C4-2B (cell line): ENCODE data around the gene CDKN1C.
A peak's percentile ranks its signal among the peaks of the same experiment; 100 is the strongest.

Experiments
- H3K27ac ChIP-seq: fragments of 450-650 bp; 2 replicates; pipeline ENCODE4 v1.5.1; 2017
- ZFX ChIP-seq: fragments of 450-650 bp; IDR thresholded peaks from 2 replicates; pipeline ENCODE4 v1.6.1; 2017
- TF ChIP-seq, protein P1 (sequence below): fragments of 450-650 bp; conservative IDR thresholded peaks from 2 replicates; pipeline ENCODE4 v1.5.1; 2017; ENCODE audit warnings: mild to moderate bottlenecking

Gene CDKN1C

DNA sequence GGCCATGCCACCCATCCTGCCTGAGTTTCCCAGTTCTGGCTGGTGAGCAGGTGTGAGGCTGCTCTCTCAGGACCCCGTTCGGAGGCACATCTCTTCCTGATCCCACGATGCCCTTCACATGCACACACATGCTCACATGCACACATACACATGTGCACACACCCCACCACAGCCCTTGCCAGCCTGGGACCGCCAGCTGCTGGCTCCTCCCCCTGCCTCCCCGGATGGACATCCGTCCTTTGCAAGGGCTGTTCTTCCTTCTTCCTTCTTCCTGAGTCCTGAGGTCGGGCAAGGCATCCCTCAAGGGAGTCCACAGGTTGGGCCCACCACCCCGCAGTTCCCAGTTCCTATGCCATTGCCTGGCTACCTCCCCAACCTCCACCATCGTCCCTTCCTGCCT lies 10.5 kb upstream of the CDKN1C start:
- no peak overlapping the region for H3K27ac ChIP-seq
- no peak for TF ChIP-seq ZFX
- TF ChIP-seq, protein P1, sequence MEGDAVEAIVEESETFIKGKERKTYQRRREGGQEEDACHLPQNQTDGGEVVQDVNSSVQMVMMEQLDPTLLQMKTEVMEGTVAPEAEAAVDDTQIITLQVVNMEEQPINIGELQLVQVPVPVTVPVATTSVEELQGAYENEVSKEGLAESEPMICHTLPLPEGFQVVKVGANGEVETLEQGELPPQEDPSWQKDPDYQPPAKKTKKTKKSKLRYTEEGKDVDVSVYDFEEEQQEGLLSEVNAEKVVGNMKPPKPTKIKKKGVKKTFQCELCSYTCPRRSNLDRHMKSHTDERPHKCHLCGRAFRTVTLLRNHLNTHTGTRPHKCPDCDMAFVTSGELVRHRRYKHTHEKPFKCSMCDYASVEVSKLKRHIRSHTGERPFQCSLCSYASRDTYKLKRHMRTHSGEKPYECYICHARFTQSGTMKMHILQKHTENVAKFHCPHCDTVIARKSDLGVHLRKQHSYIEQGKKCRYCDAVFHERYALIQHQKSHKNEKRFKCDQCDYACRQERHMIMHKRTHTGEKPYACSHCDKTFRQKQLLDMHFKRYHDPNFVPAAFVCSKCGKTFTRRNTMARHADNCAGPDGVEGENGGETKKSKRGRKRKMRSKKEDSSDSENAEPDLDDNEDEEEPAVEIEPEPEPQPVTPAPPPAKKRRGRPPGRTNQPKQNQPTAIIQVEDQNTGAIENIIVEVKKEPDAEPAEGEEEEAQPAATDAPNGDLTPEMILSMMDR, result no peak

DNA sequence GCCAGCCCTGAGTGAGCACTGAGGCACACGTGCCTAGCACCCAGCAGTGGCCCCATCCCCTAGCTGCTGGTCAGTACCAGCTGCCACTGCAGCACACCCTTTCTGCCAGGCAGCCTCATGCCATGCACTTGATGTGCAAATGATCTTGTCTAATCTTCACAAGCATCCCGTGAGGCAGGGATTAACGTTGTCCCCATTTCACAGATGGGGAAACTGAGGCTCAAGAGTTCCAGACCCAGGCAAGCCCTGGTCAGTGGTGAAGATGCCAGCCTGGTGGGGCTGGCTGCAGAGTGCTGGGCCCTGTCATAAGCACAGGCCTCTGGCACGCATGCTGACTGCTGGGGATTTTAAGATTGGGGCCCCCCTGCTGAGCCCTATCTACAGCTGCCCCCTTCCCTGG lies 8.4 kb upstream of the CDKN1C start:
- no peak for TF ChIP-seq ZFX
- TF ChIP-seq, protein P1, result no peak
- H3K27ac ChIP-seq, result no peak overlapping the region

DNA sequence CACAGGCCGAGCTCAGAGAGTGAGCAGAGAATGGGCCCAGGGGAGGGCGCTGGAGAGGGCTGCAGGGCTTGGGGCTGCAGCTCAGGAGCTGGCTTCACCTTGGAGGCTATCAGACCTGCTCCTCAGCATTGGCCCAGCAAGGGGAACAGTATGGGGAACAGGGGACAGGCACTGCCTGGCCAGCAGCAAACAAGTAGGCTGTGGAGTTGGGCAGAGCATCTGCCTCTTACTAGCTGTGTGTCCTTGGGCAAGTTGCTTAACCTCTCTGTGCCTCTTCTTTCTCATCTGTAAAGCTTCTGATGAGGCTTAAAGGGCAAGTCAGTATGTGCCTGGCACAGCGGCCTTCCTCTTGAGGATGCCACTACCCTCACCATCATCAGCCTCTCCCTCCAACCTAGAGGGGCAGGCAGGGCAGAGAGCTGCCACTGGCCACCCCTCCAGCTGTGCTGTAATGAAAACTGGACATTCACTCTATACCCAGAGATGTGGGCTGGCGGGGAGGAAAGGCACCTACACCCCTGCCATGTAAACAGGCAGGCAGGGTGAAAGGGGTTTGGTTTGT lies 7.5 kb upstream of the CDKN1C start:
- H3K27ac ChIP-seq, result peak overlapping the region; percentile 87
- no peak for TF ChIP-seq ZFX
- TF ChIP-seq, protein P1, result no peak

DNA sequence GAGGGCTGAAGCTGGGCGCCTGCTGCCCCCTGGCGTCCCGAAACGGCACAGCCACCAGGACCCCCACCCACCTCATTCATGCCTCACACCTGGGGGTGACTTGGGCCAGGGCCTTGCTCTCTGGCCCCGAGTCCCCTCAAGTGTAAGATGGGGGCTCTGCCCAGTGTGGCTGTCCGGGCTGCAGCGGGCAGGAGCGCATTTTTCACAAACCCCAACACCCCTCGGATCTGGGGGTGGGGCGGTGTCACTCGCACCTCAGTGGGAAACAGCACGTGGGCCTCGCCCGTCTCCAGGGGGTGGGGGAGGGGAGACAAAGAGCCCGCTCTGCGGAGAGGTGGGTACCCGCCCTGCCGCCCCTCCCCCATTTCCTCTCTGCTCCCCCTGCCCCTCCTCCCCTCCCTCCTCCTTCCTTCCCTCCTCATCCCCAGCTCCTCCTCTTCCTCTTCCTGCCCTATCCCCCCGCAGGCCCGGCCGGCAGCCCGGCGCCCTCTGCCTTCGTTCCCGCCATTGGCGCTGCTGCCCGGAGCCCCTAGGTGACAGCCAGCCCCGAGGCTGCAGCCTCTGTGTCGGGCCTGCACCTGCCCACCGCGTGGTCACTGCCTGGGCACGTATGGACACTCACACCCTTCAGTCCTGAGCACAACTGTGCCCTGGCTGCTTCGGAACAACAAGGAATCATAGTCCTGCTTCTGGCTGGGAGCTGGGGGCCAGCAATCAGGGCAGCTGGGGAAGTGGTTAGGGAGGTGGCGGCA lies 6.8 kb upstream of the CDKN1C start:
- peak overlapping the region; percentile 87 for H3K27ac ChIP-seq
- TF ChIP-seq, protein P1, result peak; percentile 97
- no peak for TF ChIP-seq ZFX

DNA sequence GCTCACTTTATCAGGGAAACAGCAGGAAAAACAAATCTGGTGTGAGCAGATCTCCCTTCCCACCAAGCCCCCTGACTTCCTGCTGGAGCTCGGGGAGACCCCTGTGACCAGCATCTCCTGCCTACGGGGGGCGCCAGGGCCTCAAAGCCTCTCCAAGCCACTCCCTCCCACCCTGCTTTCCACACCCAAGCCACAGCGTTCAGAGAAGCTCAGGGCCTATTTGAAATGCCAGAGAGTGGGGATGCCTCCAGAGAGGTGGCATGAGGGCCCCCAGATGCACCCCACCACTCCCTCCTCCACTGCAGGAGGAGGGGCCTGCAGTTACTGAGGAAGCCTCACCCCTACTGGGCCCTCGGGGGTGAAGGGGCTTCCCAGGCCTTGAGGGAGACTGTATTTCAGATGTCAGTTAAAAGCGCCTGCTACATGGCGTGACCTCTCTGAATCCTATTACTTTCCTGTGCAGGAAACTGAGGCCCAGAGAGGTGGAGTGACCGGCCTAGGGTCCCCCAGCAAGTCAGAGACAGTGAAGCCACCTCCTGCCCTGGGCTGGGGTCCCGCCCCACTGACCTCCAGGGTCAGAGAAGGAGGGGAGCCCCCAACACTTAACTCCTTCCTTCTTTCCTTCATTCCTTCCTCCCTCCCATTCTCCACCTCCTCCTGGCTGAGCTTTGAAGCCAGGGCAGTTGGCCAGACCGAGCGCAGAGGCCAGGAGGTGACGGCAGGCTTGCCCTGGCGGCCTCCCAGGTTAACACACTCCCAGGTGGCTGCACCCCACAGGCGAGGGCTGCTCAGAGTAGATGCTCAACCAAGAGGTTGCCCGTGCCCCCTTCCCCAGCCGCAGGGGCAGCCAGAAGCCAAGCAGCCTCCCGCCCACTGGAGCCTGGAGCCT lies 6.0 kb upstream of the CDKN1C start:
- TF ChIP-seq ZFX, result no peak
- TF ChIP-seq, protein P1, result no peak
- H3K27ac ChIP-seq, result peak overlapping the region; percentile 87

DNA sequence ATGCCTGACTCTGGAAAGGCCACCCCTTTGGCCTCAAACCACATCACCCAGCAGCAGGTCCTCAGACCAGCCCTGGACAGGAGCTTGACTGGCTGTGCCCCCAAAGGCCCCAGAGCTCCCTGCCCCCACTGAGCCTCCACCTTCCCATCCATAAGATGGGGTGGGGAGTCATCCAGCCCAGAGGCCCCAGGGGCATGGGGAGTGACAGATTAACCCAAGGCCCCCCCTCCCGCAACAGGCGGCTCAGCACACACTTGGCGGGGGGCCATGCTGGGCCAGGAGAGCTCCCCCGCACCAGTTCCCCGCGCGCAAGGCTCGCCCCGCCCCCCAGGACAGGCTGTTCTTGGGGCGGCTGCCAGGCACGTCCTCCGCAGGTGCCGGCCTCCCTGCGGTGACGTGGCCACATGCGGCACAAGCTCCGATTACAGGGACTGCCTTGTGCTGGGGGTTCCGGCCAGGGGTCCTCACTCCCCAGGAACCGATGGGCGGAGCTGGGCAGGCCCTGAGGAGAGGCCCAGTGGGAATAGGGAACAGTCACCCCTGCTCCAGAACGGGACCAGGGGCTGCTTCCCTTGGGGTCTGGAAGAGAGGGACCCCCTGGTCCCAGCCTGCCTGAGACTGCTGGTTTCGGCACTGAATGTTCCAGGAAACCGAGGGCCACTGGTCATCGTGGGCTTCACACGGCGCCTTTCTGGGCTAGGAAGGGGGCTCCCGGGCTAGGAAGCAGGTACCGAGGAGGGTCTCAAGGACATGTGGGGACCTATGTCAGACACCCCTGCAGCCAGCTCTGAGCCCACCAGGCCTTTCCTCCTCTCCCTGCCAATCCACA lies 5.1 kb upstream of the CDKN1C start:
- H3K27ac ChIP-seq, result peak overlapping the region; percentile 87
- TF ChIP-seq, protein P1, result no peak
- TF ChIP-seq ZFX, result no peak
